Activated CD4-positive, alpha-beta memory T cell treated with anti-CD3 and anti-CD28 coated beads, Interleukin-2, amount 10 ng/mL, durations not matched to agents 7 days and 5 days (primary cell): ENCODE measurements around the gene MTMR2. TPM values are rescaled to one million over a fixed set of nuclear protein-coding genes. Genes with fewer than 3 reads are reported as not detected.
"Not testable (repeated sequence)": the region's sequence is repeated elsewhere in the genome, so short reads cannot be mapped to it uniquely, and the experiment has no call there.

ENCODE experiments used
- CTCF ChIA-PET: fragments of 350-600 bp; sonication (Branson Sonifier 250); formaldehyde crosslinking; loops from one replicate; lab custom pipeline; 2021; ENCODE audit warnings: antibody characterized with exemption, inconsistent platforms; lab: Charles Lee
- POLR2A ChIA-PET: fragments of 350-600 bp; sonication (Branson Sonifier 250); formaldehyde crosslinking; loops from one replicate; lab custom pipeline; 2021; ENCODE audit warnings: antibody characterized with exemption; lab: Charles Lee
- DNase-seq: peaks from one replicate; pipeline ENCODE4 v3.0.0-alpha.2; 2020
- H3K27ac Mint-ChIP-seq: one replicate; pipeline ENCODE4 v1.8.0; 2021; ENCODE audit warnings: mild to moderate bottlenecking, mixed read lengths
- H3K27me3 Mint-ChIP-seq: one replicate; pipeline ENCODE4 v1.8.0; 2021; ENCODE audit warnings: mixed read lengths
- H3K36me3 Mint-ChIP-seq: one replicate; pipeline ENCODE4 v1.8.0; 2021; ENCODE audit warnings: low read depth, mixed read lengths
- H3K4me1 Mint-ChIP-seq: one replicate; pipeline ENCODE4 v1.8.0; 2021; ENCODE audit warnings: mixed read lengths
- H3K4me3 Mint-ChIP-seq: one replicate; pipeline ENCODE4 v1.8.0; 2021; ENCODE audit warnings: mild to moderate bottlenecking, mixed read lengths
- H3K9me3 Mint-ChIP-seq: one replicate; pipeline ENCODE4 v1.8.0; 2021; ENCODE audit warnings: mixed read lengths
- total RNA-seq, 2 experiments: library from RNA; stranded (reverse); gene quantifications; one replicate each; pipeline ENCODE4 v1.2.3, GENCODE V29; 2021

MTMR2 gene
- total RNA-seq, 2 experiments from 2014 or later = 16.1 to 19.0 TPM

- no peaks in the 10 kb centered on the region for H3K27me3 Mint-ChIP-seq
- DNase-seq = no peak
- H3K4me3 Mint-ChIP-seq = no peak overlapping the region
- H3K27ac Mint-ChIP-seq = no peak overlapping the region
- ChIA-PET CTCF (no interaction called here), POLR2A (no interaction called here)
- no peaks in the 10 kb centered on the region for H3K4me1 Mint-ChIP-seq
- no peaks in the 10 kb centered on the region for H3K9me3 Mint-ChIP-seq
- H3K36me3 Mint-ChIP-seq = peaks cover 2% of the 10 kb centered on the region
Measured at GRCh38 chr11:95892492-95892891, 31.4 kb downstream of the MTMR2 start.

GRCh38 chr11:95891423-95892170, 32.3 kb downstream of the MTMR2 start:
- Mint-ChIP-seq H3K4me3 (no peak overlapping the region), H3K4me1 (no peaks in the 10 kb centered on the region), H3K27ac (no peak overlapping the region), H3K9me3 (no peaks in the 10 kb centered on the region), H3K27me3 (no peaks in the 10 kb centered on the region), H3K36me3 (peaks cover 2% of the 10 kb centered on the region)
- POLR2A ChIA-PET = no interaction called here
- DNase-seq = no peak
- CTCF ChIA-PET = no interaction called here

DNA sequence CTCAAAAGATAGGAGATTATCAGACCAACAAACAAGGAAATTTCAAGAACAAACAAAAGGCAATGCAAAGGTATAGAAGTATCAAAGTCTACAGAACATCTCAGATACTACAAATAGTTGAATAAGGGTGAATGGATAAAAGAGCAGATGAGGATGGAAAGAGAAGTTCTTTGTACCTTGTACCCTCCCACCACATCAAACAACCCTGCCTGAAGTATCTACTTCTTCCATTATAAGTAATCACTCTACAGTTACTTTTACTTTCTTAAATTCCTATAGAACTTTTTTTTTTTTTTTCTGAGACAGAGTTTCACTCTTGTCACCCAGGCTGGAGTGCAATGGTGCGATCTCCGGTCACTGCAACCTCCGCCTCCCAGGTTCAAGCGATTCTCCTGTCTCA, 35.1 kb downstream of the MTMR2 start:
- ChIA-PET POLR2A (no interaction called here), CTCF (no interaction called here)
- no peak for DNase-seq
- Mint-ChIP-seq H3K4me3 (no peak overlapping the region), H3K27ac (no peak overlapping the region), H3K36me3 (peaks cover 5% of the 10 kb centered on the region), H3K9me3 (no peaks in the 10 kb centered on the region), H3K4me1 (no peaks in the 10 kb centered on the region), H3K27me3 (no peaks in the 10 kb centered on the region)

- no peak for DNase-seq
- H3K4me1 Mint-ChIP-seq = no peaks in the 10 kb centered on the region
- H3K36me3 Mint-ChIP-seq = peaks cover 5% of the 10 kb centered on the region
- no peaks in the 10 kb centered on the region for H3K27me3 Mint-ChIP-seq
- H3K4me3 Mint-ChIP-seq = no peak overlapping the region
- CTCF ChIA-PET = no interaction called here
- H3K27ac Mint-ChIP-seq = no peak overlapping the region
- POLR2A ChIA-PET = no interaction called here
- no peaks in the 10 kb centered on the region for H3K9me3 Mint-ChIP-seq
Measured at GRCh38 chr11:95888439-95888838, 35.5 kb downstream of the MTMR2 start.

- Mint-ChIP-seq H3K27me3 (no peaks in the 10 kb centered on the region), H3K4me1 (no peaks in the 10 kb centered on the region), H3K4me3 (no peak overlapping the region), H3K27ac (no peak overlapping the region), H3K9me3 (no peaks in the 10 kb centered on the region), H3K36me3 (peaks cover 8% of the 10 kb centered on the region)
- ChIA-PET CTCF (no interaction called here), POLR2A (no interaction called here)
- DNase-seq = no peak
Measured at GRCh38 chr11:95886462-95886861, 37.4 kb downstream of the MTMR2 start.

GRCh38 chr11:95884802-95885201, 39.1 kb downstream of the MTMR2 start:
- Mint-ChIP-seq H3K36me3 (peaks cover 8% of the 10 kb centered on the region), H3K4me1 (no peaks in the 10 kb centered on the region), H3K4me3 (no peak overlapping the region), H3K9me3 (no peaks in the 10 kb centered on the region), H3K27me3 (no peaks in the 10 kb centered on the region), H3K27ac (no peak overlapping the region)
- CTCF ChIA-PET = no interaction called here
- POLR2A ChIA-PET = no interaction called here
- DNase-seq = no peak

- POLR2A ChIA-PET = no interaction called here
Measured at GRCh38 chr11:95884376-95884775, 39.5 kb downstream of the MTMR2 start.

GRCh38 chr11:95883381-95883780, 40.5 kb downstream of the MTMR2 start:
- Mint-ChIP-seq H3K4me1 (no peaks in the 10 kb centered on the region), H3K27me3 (no peaks in the 10 kb centered on the region), H3K4me3 (no peak overlapping the region), H3K27ac (no peak overlapping the region), H3K9me3 (no peaks in the 10 kb centered on the region), H3K36me3 (peaks cover 6% of the 10 kb centered on the region)
- ChIA-PET POLR2A (no interaction called here), CTCF (no interaction called here)
- no peak for DNase-seq

More at GRCh38 chr11:95884376-95884775, 39.5 kb downstream of the MTMR2 start:
- CTCF ChIA-PET = no interaction called here
- no peak overlapping the region for H3K4me3 Mint-ChIP-seq
- no peaks in the 10 kb centered on the region for H3K9me3 Mint-ChIP-seq
- no peaks in the 10 kb centered on the region for H3K27me3 Mint-ChIP-seq
- no peak overlapping the region for H3K27ac Mint-ChIP-seq
- DNase-seq = no peak
- H3K36me3 Mint-ChIP-seq = peaks cover 8% of the 10 kb centered on the region
- no peaks in the 10 kb centered on the region for H3K4me1 Mint-ChIP-seq

- ChIA-PET CTCF (no interaction called here), POLR2A (no interaction called here)
- H3K4me1 Mint-ChIP-seq = no peaks in the 10 kb centered on the region
- no peak overlapping the region for H3K27ac Mint-ChIP-seq
- H3K27me3 Mint-ChIP-seq = no peaks in the 10 kb centered on the region
- H3K9me3 Mint-ChIP-seq = peaks cover 2% of the 10 kb centered on the region
- no peak for DNase-seq
- no peak overlapping the region for H3K4me3 Mint-ChIP-seq
- peaks cover 9% of the 10 kb centered on the region for H3K36me3 Mint-ChIP-seq
Measured at GRCh38 chr11:95877291-95877690, 46.6 kb downstream of the MTMR2 start.

- H3K27me3 Mint-ChIP-seq, H3K27ac Mint-ChIP-seq, H3K36me3 Mint-ChIP-seq, H3K9me3 Mint-ChIP-seq, CTCF ChIA-PET, POLR2A ChIA-PET, H3K4me1 Mint-ChIP-seq, H3K4me3 Mint-ChIP-seq, DNase-seq: not testable (repeated sequence)
Measured at GRCh38 chr11:95870877-95871276, 53.0 kb downstream of the MTMR2 start.

DNA sequence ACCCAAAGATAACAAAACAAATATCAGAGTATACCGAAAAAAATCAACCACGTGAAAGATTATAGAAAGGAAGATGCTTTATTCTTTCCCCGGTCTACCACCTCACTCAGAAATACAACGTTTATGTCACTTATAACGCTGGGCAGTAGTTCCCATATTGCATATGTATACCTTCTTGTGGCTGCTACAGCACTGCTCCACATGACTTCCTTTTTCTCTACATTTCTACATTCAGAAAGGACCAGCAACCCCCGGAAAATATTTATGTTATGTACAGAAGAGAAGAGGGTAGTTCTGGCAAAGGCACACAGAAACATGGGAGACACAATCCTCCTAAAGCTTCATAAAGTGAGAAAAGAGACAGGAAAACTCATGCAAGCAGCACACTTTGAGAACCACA, 56.8 kb downstream of the MTMR2 start:
- no peak overlapping the region for H3K4me3 Mint-ChIP-seq
- DNase-seq = no peak
- no peaks in the 10 kb centered on the region for H3K4me1 Mint-ChIP-seq
- POLR2A ChIA-PET = no interaction called here
- no peak overlapping the region for H3K27ac Mint-ChIP-seq
- no peaks in the 10 kb centered on the region for H3K27me3 Mint-ChIP-seq
- CTCF ChIA-PET = no interaction called here
- no peaks in the 10 kb centered on the region for H3K9me3 Mint-ChIP-seq
- H3K36me3 Mint-ChIP-seq = peaks cover 4% of the 10 kb centered on the region

GRCh38 chr11:95863486-95864140, 60.3 kb downstream of the MTMR2 start:
- Mint-ChIP-seq H3K36me3 (peaks cover 5% of the 10 kb centered on the region), H3K27me3 (no peaks in the 10 kb centered on the region), H3K27ac (no peak overlapping the region), H3K4me1 (no peaks in the 10 kb centered on the region), H3K9me3 (no peaks in the 10 kb centered on the region), H3K4me3 (no peak overlapping the region)
- ChIA-PET POLR2A (no interaction called here), CTCF (no interaction called here)
- no peak for DNase-seq

- H3K27me3 Mint-ChIP-seq, H3K4me3 Mint-ChIP-seq, H3K27ac Mint-ChIP-seq, DNase-seq, H3K4me1 Mint-ChIP-seq, H3K9me3 Mint-ChIP-seq, POLR2A ChIA-PET, CTCF ChIA-PET: not testable (repeated sequence)
- peaks cover 11% of the 10 kb centered on the region for H3K36me3 Mint-ChIP-seq
Measured at GRCh38 chr11:95860024-95860423, 63.9 kb downstream of the MTMR2 start.

- H3K27me3 Mint-ChIP-seq, DNase-seq, POLR2A ChIA-PET, H3K36me3 Mint-ChIP-seq, H3K4me1 Mint-ChIP-seq, H3K4me3 Mint-ChIP-seq, H3K9me3 Mint-ChIP-seq, H3K27ac Mint-ChIP-seq: not testable (repeated sequence)
- CTCF ChIA-PET = interaction anchor here (0.8 to 1.3 kb wide), 2 partner anchors 18 to 539 kb away, joined by 3 read pairs; no protein-coding TSS in a partner anchor
Measured at GRCh38 chr11:95854362-95854761, 69.5 kb downstream of the MTMR2 start.
